DMS 273 (cell line): ENCODE measurements around the gene PRH1.

ENCODE experiments used
- DNase-seq: peaks from one replicate; lab custom pipeline; 2025; ENCODE audit not compliant: unreplicated experiment; lab: John Stamatoyannopoulos, UW

The PRH1 gene

GRCh38 chr12:10884086-10884725 is at the start of gene PRH1:
TSS of gene PRH1 (minus strand) at chr12:10884255. CDS start at chr12:10884217, 38 bp downstream.
- DNase-seq, result no peak

- DNase-seq, result no peak
Measured at GRCh38 chr12:10928746-10929286, 44.8 kb upstream of the PRH1 start, which contains the start of gene PRH2. TSS of gene PRH2 (plus strand) at chr12:10929236. CDS start at chr12:10929274, 38 bp downstream.

- no peak for DNase-seq
Measured at GRCh38 chr12:10926269-10926668, 42.2 kb upstream of the PRH1 start.

GRCh38 chr12:10919809-10920208 is 35.8 kb upstream of the PRH1 start:
- DNase-seq, result no peak

DNA sequence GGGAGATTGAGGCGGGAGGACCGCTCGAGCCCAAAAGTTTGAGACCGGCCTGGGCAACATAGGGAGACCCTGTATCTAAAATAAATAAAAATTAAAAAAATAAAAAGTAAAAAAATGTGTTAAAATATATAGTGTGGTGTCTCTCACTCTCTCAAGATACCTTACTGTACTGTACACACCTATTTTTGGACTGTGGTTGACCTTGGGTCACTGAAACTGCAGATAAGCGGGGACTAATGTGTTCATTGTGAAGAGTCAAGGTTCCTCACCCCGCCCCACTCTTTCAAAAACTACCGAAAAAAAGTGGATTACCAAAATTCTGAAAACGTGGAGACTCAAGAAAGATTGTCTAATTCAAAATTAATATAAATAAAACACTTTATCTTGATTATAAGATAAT is 26.3 kb upstream of the PRH1 start:
- DNase-seq, result no peak

DNA sequence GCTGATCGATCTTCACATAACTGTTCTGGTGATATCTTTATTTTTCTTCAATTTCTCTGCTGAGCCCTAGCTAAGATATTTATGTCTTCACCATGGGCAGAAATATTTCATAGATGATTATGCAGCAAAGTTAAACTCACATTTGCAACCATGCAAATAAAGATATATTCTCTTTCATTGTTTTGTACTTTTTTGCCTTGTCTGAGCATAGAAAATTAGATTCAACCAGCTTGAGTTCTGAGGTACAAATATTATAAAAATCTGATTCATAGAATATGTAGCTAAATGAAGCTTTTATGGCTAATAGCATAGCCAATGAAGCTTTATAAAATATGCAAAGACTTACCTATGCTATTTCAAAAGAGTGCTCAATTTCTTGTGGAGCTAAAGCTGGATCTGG is 25.4 kb upstream of the PRH1 start, which contains the start of gene TAS2R13:
Gene TAS2R13 (minus strand): TSS at position 101 of the 400 bp plus-strand sequence. CDS start 264 bp downstream, outside the sequence.
- DNase-seq, result no peak

DNA sequence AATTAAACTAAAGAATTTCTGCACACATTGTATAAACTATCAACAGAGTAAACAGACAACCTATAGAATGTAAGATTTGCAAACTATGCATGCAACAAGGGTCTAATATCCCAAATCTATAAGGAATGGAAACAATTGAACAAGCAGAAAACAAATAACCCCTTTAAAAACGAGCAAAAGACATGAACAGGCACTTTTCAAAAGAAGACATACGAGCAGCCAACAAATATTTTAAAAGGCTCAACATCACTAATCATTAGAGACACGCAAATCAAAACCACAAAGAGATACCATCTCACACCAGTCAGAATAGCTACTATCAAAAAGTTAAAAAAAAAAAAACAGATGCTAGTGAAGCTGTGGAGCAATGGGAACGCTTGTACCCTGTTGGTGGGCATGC is 20.6 kb upstream of the PRH1 start:
- no peak for DNase-seq

- DNase-seq, result no peak
Measured at GRCh38 chr12:10901427-10901826, 17.4 kb upstream of the PRH1 start.

DNA sequence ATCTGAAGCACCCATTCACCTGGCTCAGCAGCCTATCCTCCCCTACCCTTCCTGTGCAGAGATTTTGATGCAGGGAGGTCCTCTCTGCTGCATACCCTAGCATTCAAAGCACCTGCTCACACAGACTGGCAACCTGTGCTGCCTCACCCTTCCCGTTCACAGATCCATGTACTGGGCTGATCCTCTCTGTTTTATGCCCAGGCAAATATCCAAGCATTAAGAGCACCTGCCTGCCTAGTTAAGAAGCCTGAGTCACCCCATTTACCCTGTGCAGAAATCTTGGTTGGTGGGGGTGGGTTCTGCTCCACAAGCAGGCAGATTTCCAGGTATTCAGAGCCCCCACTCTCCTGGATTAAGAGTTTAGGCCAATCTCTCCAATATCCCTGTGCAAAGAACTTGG is 16.9 kb upstream of the PRH1 start:
- DNase-seq, result no peak

GRCh38 chr12:10900530-10900929 is 16.5 kb upstream of the PRH1 start:
- DNase-seq, result no peak

DNA sequence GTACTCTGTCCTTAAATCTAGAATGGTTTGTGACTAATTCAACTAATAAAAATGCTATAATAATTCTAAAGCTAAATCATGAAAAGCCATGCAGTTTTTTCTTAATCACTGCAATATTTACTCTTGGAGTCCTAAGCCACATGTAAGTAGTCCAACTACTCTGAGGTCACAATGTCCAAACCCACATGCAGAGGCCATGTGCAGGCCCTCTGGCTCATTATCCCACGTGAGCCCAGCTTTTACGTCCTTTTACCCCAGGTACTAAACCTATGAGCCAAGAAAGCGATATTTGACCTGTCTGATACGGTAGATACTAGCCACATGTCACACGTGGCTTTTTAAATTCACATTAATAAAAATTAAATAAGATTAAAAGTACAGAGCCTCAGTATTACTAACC is 12.8 kb upstream of the PRH1 start:
- no peak for DNase-seq

DNA sequence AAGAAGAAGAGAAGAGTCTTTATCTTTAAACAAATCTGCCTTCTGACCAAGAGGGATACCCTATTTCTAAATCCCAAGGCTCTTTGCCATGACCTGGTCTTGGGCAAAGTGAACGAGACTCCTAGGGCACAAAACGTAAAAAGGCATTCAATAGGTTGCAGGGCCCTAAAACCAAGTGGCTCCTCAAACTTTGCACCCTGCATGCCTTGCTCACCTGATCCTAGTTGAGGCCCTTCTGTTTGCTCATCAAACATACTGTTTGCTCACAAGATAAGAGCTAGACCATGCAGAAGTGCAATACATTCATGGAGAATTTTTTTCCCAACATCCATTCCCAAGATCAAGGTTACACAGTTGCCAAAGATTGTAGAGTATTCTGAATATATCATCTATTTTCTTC is 7.9 kb upstream of the PRH1 start:
- no peak for DNase-seq

DNA sequence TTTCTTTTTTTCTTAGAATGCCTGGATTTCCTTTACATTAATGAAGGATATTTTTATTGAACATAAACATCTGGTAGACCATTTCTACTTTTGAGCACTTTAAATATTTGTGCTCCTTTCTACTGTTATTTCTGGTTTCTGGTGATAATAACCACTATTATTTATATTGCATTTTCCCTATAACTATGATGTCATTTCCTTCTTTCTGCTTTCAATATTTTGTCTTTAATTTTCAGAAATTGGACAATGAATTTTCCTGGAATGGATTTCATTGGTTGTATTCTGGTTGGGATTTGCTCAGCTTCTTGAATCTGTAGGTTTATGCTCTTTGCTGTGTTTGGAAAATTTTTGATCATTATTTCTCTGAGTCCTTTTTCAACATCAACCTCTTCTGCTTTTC is 5.2 kb upstream of the PRH1 start:
- no peak for DNase-seq

DNA sequence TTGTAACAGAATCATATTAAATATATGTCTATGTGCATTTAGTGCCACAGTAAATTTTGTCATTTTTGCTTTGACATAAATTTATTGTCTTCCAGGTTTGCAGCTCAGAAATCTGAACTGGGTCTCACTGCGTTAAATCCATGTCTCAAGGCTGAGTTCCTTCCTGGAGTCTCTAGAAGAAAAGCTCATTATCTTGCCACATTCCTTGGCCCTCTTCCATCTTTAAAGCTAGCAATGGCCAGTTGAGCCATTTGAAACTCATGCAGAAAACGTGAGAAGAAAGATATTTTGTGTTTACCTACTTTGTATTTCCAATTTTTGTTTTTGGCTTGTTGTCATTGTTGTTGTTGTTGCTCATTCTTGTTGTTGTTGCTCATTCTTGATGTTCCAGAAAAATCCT is 10.7 kb downstream of the PRH1 start:
- no peak for DNase-seq

- no peak for DNase-seq
Measured at GRCh38 chr12:10867381-10867780, 16.7 kb downstream of the PRH1 start.

DNA sequence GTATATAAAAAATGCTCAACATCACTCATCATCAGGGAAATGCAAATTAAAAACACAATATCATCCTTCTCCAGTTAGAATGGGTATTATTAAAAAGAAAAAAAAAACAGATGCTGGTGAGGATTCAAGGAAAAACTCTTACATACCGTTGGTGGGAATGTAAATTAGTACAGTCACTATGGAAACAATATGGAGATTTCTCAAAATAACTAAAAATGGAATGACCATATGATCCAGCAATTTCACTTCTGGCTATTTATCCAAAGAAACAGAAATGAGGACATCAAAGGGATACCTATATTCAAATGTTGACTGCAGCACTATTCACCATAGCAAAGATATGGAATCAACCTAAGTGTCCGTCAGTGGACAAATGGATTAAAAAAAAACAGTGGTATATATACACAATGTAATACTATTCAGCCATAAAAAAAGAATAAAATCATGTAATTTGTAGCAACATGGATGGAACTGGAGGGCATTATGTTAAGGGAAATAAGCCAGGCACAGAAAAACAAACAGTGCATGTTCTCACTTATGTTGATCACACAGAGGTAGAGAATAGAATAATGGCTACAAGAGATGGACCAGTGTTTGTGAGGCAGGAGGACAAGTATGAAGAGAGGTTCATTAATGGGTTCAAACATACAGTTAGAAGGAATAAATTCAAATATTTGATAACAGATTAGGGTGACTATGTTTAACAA is 20.4 kb downstream of the PRH1 start:
- no peak for DNase-seq

DNA sequence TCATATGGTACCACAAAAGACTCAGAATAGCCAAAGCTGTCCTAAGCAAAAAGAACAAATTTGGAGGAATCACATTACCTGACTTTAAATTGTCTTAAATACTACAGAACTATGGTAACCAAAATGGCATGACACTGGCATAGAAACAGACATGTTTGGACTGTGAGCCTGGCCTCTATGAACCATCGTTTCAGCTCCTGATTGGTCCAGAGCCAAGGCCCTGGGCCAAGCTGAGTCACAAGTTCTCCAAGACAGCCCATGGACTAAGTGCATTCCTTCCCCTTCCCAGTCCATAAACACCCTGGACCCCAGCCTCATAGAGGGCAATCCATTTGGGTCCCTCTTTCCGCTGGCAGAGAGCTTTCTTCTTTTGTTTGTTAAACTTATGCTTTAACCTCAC is 22.7 kb downstream of the PRH1 start:
- DNase-seq, result no peak

DNA sequence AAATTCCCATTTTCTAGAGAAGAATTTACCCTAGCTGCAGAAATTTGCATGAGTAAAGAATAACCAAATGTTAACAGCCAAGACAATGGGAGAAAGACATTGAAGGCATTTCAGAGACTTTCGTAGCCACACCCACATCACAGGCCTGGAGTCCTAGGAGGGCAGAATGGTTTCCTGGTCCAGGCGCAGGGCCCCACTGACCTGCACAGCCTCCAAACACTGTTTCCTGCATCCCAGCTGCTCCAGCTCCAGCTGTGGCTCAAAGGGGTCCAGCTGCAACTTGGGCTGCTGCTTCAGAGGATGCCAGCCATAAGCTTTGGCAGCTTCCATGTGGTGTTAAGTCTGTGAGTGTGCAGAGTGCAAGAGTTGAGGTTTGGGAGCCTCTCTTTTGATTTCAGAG is 28.2 kb downstream of the PRH1 start:
- no peak for DNase-seq

DNA sequence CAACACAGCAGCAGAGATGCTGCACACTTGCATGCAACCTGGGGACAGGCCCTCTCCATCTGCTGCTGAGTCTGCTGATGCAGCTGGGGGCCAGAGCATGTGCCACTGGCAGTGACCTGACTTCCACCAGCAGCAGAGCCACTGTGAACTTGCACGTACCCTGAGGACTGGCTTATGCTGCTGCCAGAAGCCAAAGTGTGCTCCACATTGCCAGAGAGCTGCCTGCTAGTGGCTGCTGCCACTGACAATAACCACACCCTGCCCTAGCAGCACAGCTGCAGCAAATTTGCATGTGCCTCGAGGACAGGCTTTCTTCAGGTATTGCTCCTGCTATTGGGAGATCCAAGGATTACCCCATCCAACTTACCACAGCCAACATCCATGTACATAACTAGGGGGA is 30.3 kb downstream of the PRH1 start:
- no peak for DNase-seq

DNA sequence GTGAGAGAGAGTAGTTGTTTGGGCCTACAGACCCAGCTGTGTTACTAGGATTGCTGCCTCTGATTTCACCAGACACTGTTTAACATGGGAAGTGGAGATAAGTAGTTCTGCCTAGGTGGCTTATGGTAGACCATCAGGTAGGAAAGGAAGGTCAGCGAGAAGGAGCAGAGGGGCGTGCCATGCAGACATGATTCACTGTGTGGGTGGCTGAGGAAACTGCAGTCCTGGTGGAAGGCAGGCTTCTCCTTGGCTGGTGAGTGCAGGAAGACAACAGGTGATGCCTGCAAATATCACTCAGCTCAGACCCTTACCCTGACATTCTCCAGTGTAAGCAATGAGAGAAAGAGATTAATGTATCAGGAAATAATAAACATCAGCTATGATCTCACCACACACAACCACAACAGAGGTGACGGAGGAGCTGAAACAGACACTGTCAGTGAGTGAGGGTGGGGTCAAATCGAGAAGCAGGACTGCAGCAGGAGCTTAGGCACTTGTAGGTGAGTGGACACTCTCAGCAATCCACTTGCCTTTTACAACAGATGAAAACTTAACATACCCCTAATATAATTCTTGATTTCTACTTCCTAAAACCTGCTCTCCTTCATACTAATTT is 32.7 kb downstream of the PRH1 start:
- no peak for DNase-seq

- no peak for DNase-seq
Measured at GRCh38 chr12:10849425-10849878, 34.6 kb downstream of the PRH1 start, which contains the start of gene PRR4. TSS of gene PRR4 (minus strand) at chr12:10849475. CDS start at chr12:10849437, 38 bp downstream.

- no peak for DNase-seq
Measured at GRCh38 chr12:10847744-10848143, 36.3 kb downstream of the PRH1 start.
